Keratinocyte (primary cell): ENCODE measurements around the gene TRPM3. TPM values are rescaled to one million over a fixed set of nuclear protein-coding genes. Genes with fewer than 3 reads are reported as not detected.

ENCODE experiments used
- DNase-seq: peaks from one replicate; pipeline ENCODE4 v3.0.0-alpha.2; 2011; ENCODE audit warnings: low read depth, missing footprints, low spot score
- FAIRE-seq: peaks from 2 replicates; lab custom pipeline; 2011; peaks lifted over from hg19 to GRCh38; lab: Jason Lieb, UNC
- H2AFZ ChIP-seq: 2 replicates; pipeline ENCODE4 v1.6.0; 2012; ENCODE audit warnings: low read length, control low read depth, inconsistent platforms; ENCODE audit not compliant: control insufficient read depth
- H3K27ac ChIP-seq: 2 replicates; pipeline ENCODE4 v1.5.1; 2011; ENCODE audit warnings: low read length; ENCODE audit not compliant: control insufficient read depth, insufficient read depth
- H3K27me3 ChIP-seq: 3 replicates; pipeline ENCODE4 v1.6.0; 2011; ENCODE audit warnings: low read length; ENCODE audit not compliant: control insufficient read depth, insufficient read depth; ENCODE audit errors: extremely low read depth
- H3K36me3 ChIP-seq, 2 experiments: 2 replicates in 1 of 2; 3 replicates in 1 of 2; pipeline ENCODE4 v1.5.1; 2011; ENCODE audit warnings: low read length in 2 of 2, mild to moderate bottlenecking in 1 of 2; ENCODE audit not compliant: control insufficient read depth in 2 of 2, insufficient read depth in 2 of 2; ENCODE audit errors: extremely low read depth in 1 of 2
- H3K4me1 ChIP-seq: 3 replicates; pipeline ENCODE4 v1.5.1; 2011; ENCODE audit warnings: low read length; ENCODE audit not compliant: control insufficient read depth, insufficient read depth; ENCODE audit errors: extremely low read depth
- H3K4me2 ChIP-seq: 3 replicates; pipeline ENCODE4 v1.6.0; 2011; ENCODE audit warnings: low read depth, low read length; ENCODE audit not compliant: control insufficient read depth, insufficient read depth; ENCODE audit errors: extremely low read depth
- H3K4me3 ChIP-seq, 3 experiments: fragments of 200-600 bp in 1 of 3; sonication (generic) in 1 of 3; 2 replicates in 2 of 3; 3 replicates in 1 of 3; pipeline ENCODE4 v1.5.1; 2011 to 2016; ENCODE audit warnings: low read length in 3 of 3, mild to moderate bottlenecking in 3 of 3, control low read depth in 2 of 3, inconsistent platforms in 1 of 3, low read depth in 1 of 3, mixed read lengths in 1 of 3, mixed run types in 1 of 3, moderate library complexity in 1 of 3; ENCODE audit not compliant: control insufficient read depth in 2 of 3, insufficient read depth in 2 of 3; ENCODE audit errors: extremely low read depth in 1 of 3
- H3K79me2 ChIP-seq: 2 replicates; pipeline ENCODE4 v1.6.0; 2012; ENCODE audit warnings: low read length; ENCODE audit not compliant: control insufficient read depth, insufficient read depth
- H3K9ac ChIP-seq: 3 replicates; pipeline ENCODE4 v1.6.0; 2011; ENCODE audit warnings: low read length; ENCODE audit not compliant: control insufficient read depth, insufficient read depth; ENCODE audit errors: extremely low read depth
- H3K9me1 ChIP-seq: 3 replicates; pipeline ENCODE4 v1.6.0; 2011; ENCODE audit warnings: low read length; ENCODE audit not compliant: control insufficient read depth, insufficient read depth; ENCODE audit errors: extremely low read depth
- H3K9me3 ChIP-seq: 2 replicates; pipeline ENCODE4 v1.5.1; 2012; ENCODE audit warnings: low read depth, low read length; ENCODE audit not compliant: control insufficient read depth
- H4K20me1 ChIP-seq: 3 replicates; pipeline ENCODE4 v1.6.0; 2011; ENCODE audit warnings: low read length; ENCODE audit not compliant: control insufficient read depth, insufficient read depth; ENCODE audit errors: extremely low read depth
- EZH2 ChIP-seq: IDR thresholded peaks from one replicate; pipeline ENCODE4 v1.6.1; 2012; ENCODE audit warnings: inconsistent platforms, mild to moderate bottlenecking, low read length, moderate library complexity
- dilution Hi-C: fragments of 300-500 bp; cut with MboI; formaldehyde crosslinking; loops from one replicate; pipeline ENCODE4 v1.7.0; 2020; ENCODE audit warnings: low sequenced_read_pairs; ENCODE audit not compliant: extremely low pct_ligation_motif_present
- polyA plus RNA-seq, 5 experiments: library from polyadenylated mRNA; depleted of rRNA in 3 of 5; stranded (reverse) in 3 of 5; stranded (forward) in 1 of 5; unstranded in 1 of 5; fragments of >200 nt; gene quantifications; 1 replicate in 1 of 5; 2 replicates in 3 of 5; 3 replicates in 1 of 5; pipeline versions ENCODE4 v1.2.1 to v1.2.3, GENCODE V29; 2011 to 2012; ENCODE audit warnings: missing spikeins in 2 of 5, low read depth in 1 of 5, low replicate concordance in 1 of 5
- TF ChIP-seq, protein P1 (sequence below), 3 experiments: IDR thresholded peaks in 1 of 3; conservative IDR thresholded peaks in 1 of 3; optimal IDR thresholded peaks in 1 of 3; 2 replicates in 2 of 3; 3 replicates in 1 of 3; pipeline versions ENCODE3 to v1.5.1; 2011; ENCODE audit warnings: low read length in 3 of 3, mild to moderate bottlenecking in 3 of 3, moderate library complexity in 2 of 3, control low read depth in 1 of 3, inconsistent platforms in 1 of 3; ENCODE audit not compliant: insufficient read depth in 2 of 3; ENCODE audit errors: extremely low read depth in 1 of 3

TRPM3 gene
- polyA plus RNA-seq, 1 donor (not counting 4 experiments of a cell fraction or from before 2014, with no cell fraction given), result 0.03 TPM

DNA sequence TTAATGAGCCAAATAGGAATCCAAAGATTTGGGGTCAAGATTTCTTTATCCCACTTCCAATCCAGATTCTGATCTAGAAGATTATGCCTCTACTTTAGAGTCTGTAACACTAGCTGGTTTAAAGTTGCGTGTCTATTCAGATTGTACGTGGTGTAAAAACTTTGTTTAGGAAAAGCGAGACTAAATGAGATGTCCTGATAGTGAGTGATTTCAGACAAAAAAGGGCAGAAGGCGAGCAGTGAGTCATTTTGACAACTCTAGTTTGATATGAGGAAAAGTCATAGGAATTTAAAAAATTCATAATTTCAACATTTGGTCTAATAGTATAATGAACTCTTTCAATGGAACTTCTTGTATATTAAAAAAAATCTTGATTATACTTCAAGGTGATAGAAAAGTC, 587.4 kb downstream of the TRPM3 start:
- Histone ChIP-seq H4K20me1 (no peaks in the 10 kb centered on the region), H3K4me3 (no peak overlapping the region), H2AFZ (no peak overlapping the region), H3K4me1 (no peaks in the 10 kb centered on the region), H3K9ac (no peak overlapping the region), H3K27me3 (no peaks in the 10 kb centered on the region), H3K36me3 (no peaks in the 10 kb centered on the region), H3K4me2 (no peak overlapping the region), H3K79me2 (no peaks in the 10 kb centered on the region), H3K9me3 (no peaks in the 10 kb centered on the region), H3K27ac (no peak overlapping the region), H3K9me1 (no peaks in the 10 kb centered on the region)
- dilution Hi-C loops, result no loop called here
- DNase-seq, result no peak
- TF ChIP-seq, protein P1, sequence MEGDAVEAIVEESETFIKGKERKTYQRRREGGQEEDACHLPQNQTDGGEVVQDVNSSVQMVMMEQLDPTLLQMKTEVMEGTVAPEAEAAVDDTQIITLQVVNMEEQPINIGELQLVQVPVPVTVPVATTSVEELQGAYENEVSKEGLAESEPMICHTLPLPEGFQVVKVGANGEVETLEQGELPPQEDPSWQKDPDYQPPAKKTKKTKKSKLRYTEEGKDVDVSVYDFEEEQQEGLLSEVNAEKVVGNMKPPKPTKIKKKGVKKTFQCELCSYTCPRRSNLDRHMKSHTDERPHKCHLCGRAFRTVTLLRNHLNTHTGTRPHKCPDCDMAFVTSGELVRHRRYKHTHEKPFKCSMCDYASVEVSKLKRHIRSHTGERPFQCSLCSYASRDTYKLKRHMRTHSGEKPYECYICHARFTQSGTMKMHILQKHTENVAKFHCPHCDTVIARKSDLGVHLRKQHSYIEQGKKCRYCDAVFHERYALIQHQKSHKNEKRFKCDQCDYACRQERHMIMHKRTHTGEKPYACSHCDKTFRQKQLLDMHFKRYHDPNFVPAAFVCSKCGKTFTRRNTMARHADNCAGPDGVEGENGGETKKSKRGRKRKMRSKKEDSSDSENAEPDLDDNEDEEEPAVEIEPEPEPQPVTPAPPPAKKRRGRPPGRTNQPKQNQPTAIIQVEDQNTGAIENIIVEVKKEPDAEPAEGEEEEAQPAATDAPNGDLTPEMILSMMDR (optimal IDR thresholded peaks at IDR 0.05 in 1 of 3, IDR thresholded peaks at IDR 0.05 in 1 of 3, conservative IDR thresholded peaks at IDR 0.05 in 1 of 3; ENCODE audit: extremely low read depth in 1 of 3, insufficient read depth in 2 of 3, low read length in 3 of 3), result no peak
- no peak for TF ChIP-seq EZH2
- FAIRE-seq, result no peak

GRCh38 chr9:70533492-70533891, 587.9 kb downstream of the TRPM3 start:
- no peak overlapping the region for H3K4me3 ChIP-seq
- no peak overlapping the region for H3K4me2 ChIP-seq
- no peaks in the 10 kb centered on the region for H4K20me1 ChIP-seq
- H3K27me3 ChIP-seq, result no peaks in the 10 kb centered on the region
- H3K36me3 ChIP-seq, result no peaks in the 10 kb centered on the region
- DNase-seq (no peak), FAIRE-seq (no peak)
- H3K9me1 ChIP-seq, result no peaks in the 10 kb centered on the region
- no peaks in the 10 kb centered on the region for H3K4me1 ChIP-seq
- dilution Hi-C loops, result no loop called here
- no peaks in the 10 kb centered on the region for H3K79me2 ChIP-seq
- no peaks in the 10 kb centered on the region for H3K9me3 ChIP-seq
- no peak overlapping the region for H3K9ac ChIP-seq
- H3K27ac ChIP-seq, result no peak overlapping the region
- TF ChIP-seq EZH2, result no peak
- TF ChIP-seq, protein P1 (optimal IDR thresholded peaks at IDR 0.05 in 1 of 3, IDR thresholded peaks at IDR 0.05 in 1 of 3, conservative IDR thresholded peaks at IDR 0.05 in 1 of 3; ENCODE audit: extremely low read depth in 1 of 3, insufficient read depth in 2 of 3, low read length in 3 of 3), result no peak
- H2AFZ ChIP-seq, result no peak overlapping the region
